HS-27A (cell line): ENCODE measurements around the gene TUBA8.
"Not testable (repeated sequence)": the region's sequence is repeated elsewhere in the genome, so short reads cannot be mapped to it uniquely, and the experiment has no call there.

Experiments used
- DNase-seq: peaks from one replicate; pipeline ENCODE4 v3.0.0-alpha.2; 2012; ENCODE audit warnings: low read depth, missing footprints

Gene TUBA8

DNA sequence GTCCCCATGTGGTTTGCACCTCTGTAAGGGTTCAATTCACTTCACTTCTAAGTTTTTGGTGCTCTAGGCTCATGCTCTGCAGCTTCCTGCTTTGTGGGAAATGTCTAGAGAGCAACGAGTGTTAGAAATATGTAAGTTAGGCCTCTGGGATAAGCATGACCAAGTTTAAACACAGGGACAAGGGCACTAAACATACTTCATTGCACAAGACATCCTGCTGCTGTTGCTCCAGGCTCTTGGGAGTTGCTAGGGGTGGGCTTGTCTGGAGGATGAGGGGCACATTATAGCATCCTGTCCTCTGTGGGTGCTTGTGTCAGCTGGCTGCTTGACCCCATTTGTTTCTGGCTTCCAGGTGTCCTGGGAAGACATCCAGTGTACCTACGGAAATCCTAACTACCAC lies 62.8 kb downstream of the TUBA8 start:
- not testable (repeated sequence) for DNase-seq
